Activated CD8-positive, alpha-beta T cell treated with anti-CD3 and anti-CD28 coated beads for 36 hours (primary cell): Measurements from ENCODE around the gene WNT9B. TPM values are rescaled to one million over a fixed set of nuclear protein-coding genes. Genes with fewer than 3 reads are reported as not detected.

Experiments used
- ATAC-seq: fragments of 200-7000 bp; cut with Tn5 transposase; one replicate; pipeline ENCODE4 v1.10.0; 2021; ENCODE audit warnings: mild to moderate bottlenecking, moderate library complexity
- CTCF ChIA-PET: fragments of 350-600 bp; sonication (Branson Sonifier 250); formaldehyde crosslinking; loops from one replicate; lab custom pipeline; 2021; ENCODE audit warnings: antibody characterized with exemption; lab: Charles Lee
- POLR2A ChIA-PET: fragments of 350-600 bp; sonication (Branson Sonifier 250); formaldehyde crosslinking; loops from one replicate; lab custom pipeline; 2021; ENCODE audit warnings: antibody characterized with exemption; lab: Charles Lee
- DNase-seq: peaks from one replicate; pipeline ENCODE4 v3.0.0-alpha.2; 2020
- H3K27ac Mint-ChIP-seq: one replicate; pipeline ENCODE4 v1.8.0; 2021; ENCODE audit warnings: mild to moderate bottlenecking, mixed read lengths
- H3K27me3 Mint-ChIP-seq: one replicate; pipeline ENCODE4 v1.8.0; 2021; ENCODE audit warnings: mixed read lengths
- H3K36me3 Mint-ChIP-seq: one replicate; pipeline ENCODE4 v1.8.0; 2021; ENCODE audit warnings: low read depth, mixed read lengths
- H3K4me1 Mint-ChIP-seq: one replicate; pipeline ENCODE4 v1.8.0; 2021; ENCODE audit warnings: low read depth, mixed read lengths
- H3K4me3 Mint-ChIP-seq: one replicate; pipeline ENCODE4 v1.8.0; 2021; ENCODE audit warnings: mild to moderate bottlenecking, moderate library complexity, mixed read lengths
- H3K9me3 Mint-ChIP-seq: one replicate; pipeline ENCODE4 v1.8.0; 2021; ENCODE audit warnings: mixed read lengths
- intact Hi-C: fragments of 100-400 bp; cut with micrococcal nuclease; formaldehyde crosslinking; loops from one replicate; pipeline ENCODE4 v1.10.0; 2022
- total RNA-seq, 2 experiments: library from RNA; stranded (reverse); gene quantifications; one replicate each; pipeline ENCODE4 v1.2.3, GENCODE V29; 2021
- TF ChIP-seq, protein P1 (sequence below): fragments of 200-600 bp; IDR thresholded peaks from one replicate; pipeline ENCODE4 v1.8.0; 2022; ENCODE audit warnings: antibody characterized with exemption, mild to moderate bottlenecking

Gene WNT9B
- total RNA-seq, 2 experiments from 2014 or later: not detected

GRCh38 chr17:46847204-46848191 is 3.9 kb upstream of the WNT9B start:
- no peak overlapping the region for H3K27ac Mint-ChIP-seq
- DNase-seq (no peak), ATAC-seq (no peak)
- peaks cover 6% of the 10 kb centered on the region for H3K4me1 Mint-ChIP-seq
- peaks cover 49% of the 10 kb centered on the region for H3K27me3 Mint-ChIP-seq
- TF ChIP-seq, protein P1, sequence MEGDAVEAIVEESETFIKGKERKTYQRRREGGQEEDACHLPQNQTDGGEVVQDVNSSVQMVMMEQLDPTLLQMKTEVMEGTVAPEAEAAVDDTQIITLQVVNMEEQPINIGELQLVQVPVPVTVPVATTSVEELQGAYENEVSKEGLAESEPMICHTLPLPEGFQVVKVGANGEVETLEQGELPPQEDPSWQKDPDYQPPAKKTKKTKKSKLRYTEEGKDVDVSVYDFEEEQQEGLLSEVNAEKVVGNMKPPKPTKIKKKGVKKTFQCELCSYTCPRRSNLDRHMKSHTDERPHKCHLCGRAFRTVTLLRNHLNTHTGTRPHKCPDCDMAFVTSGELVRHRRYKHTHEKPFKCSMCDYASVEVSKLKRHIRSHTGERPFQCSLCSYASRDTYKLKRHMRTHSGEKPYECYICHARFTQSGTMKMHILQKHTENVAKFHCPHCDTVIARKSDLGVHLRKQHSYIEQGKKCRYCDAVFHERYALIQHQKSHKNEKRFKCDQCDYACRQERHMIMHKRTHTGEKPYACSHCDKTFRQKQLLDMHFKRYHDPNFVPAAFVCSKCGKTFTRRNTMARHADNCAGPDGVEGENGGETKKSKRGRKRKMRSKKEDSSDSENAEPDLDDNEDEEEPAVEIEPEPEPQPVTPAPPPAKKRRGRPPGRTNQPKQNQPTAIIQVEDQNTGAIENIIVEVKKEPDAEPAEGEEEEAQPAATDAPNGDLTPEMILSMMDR: no peak
- ChIA-PET CTCF (interaction anchor here (1.5 to 1.7 kb wide), 2 partner anchors 12 to 95 kb away, joined by 5 read pairs; no protein-coding TSS in a partner anchor), POLR2A (no interaction called here)
- H3K9me3 Mint-ChIP-seq: peaks cover 9% of the 10 kb centered on the region
- peaks cover 5% of the 10 kb centered on the region for H3K36me3 Mint-ChIP-seq
- intact Hi-C loops: loop anchor here (5.0 kb wide), 1 partner anchor 155 kb away; no protein-coding TSS in a partner anchor
- H3K4me3 Mint-ChIP-seq: no peak overlapping the region

DNA sequence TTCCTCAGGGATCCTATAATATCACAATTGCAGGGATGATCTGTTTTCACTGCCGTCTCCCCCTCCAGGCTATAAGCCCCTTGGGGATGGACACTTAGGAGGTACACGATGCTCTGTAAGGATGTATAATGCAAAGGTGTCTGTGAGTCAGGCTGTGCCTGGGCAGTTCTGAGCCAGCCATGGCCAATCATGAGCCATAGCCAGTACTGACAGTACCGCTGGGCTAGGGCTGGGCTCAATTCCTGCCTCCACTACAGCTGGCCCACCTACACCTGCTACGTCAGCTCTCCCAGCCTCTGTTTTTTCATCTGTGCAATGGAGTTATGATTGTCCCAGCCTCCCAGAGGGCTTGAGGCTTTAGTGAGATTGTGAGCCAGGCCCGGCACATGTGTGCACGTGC is 2.8 kb upstream of the WNT9B start:
- Mint-ChIP-seq H3K27ac (no peak overlapping the region), H3K27me3 (peaks cover 48% of the 10 kb centered on the region), H3K4me3 (no peak overlapping the region), H3K36me3 (peaks cover under 1% of the 10 kb centered on the region), H3K4me1 (peaks cover 6% of the 10 kb centered on the region), H3K9me3 (peaks cover under 1% of the 10 kb centered on the region)
- ChIA-PET CTCF (interaction anchor here (1.5 to 1.7 kb wide), 2 partner anchors 13 to 94 kb away, joined by 5 read pairs; no protein-coding TSS in a partner anchor), POLR2A (no interaction called here)
- intact Hi-C loops: loop anchor here (5.0 kb wide), 1 partner anchor 154 kb away; no protein-coding TSS in a partner anchor
- ATAC-seq (no peak), DNase-seq (no peak)
- TF ChIP-seq, protein P1: no peak

DNA sequence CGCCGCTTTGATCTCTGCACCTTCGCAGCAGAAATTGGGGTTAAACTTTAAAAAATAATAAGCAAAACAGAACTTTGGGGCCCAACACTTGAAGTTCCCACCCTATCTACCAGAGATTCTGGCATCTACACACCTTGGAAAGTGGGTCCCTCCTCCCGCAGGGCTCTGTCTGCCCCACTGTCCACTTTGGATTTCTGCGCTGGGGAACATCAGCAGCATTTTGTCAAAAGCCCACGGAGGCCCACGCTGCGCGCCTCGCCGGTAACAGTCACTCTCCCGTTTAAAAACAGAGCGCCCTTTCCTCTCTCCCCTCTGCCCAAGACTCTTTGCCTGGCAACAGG is 725 bp upstream of the WNT9B start:
- H3K4me1 Mint-ChIP-seq: peaks cover 6% of the 10 kb centered on the region
- no peak overlapping the region for H3K4me3 Mint-ChIP-seq
- intact Hi-C loops: no loop called here
- no peak for DNase-seq
- H3K9me3 Mint-ChIP-seq: no peaks in the 10 kb centered on the region
- H3K27me3 Mint-ChIP-seq: peaks cover 58% of the 10 kb centered on the region
- H3K36me3 Mint-ChIP-seq: no peaks in the 10 kb centered on the region
- ATAC-seq: no peak
- CTCF ChIA-PET: no interaction called here
- TF ChIP-seq, protein P1: no peak
- POLR2A ChIA-PET: no interaction called here
- H3K27ac Mint-ChIP-seq: no peak overlapping the region

- no peaks in the 10 kb centered on the region for H3K9me3 Mint-ChIP-seq
- ChIA-PET POLR2A (interaction anchor here (1.3 kb wide), 1 partner anchor 119 kb away, joined by 3 read pairs; no protein-coding TSS in a partner anchor), CTCF (interaction anchor here (1.2 to 2.5 kb wide), 5 partner anchors 10 to 89 kb away, joined by 3 to 11 read pairs (median 7); no protein-coding TSS in a partner anchor)
- peaks cover 6% of the 10 kb centered on the region for H3K4me1 Mint-ChIP-seq
- H3K27ac Mint-ChIP-seq: no peak overlapping the region
- H3K36me3 Mint-ChIP-seq: no peaks in the 10 kb centered on the region
- ATAC-seq: no peak
- no peak overlapping the region for H3K4me3 Mint-ChIP-seq
- H3K27me3 Mint-ChIP-seq: peaks cover 50% of the 10 kb centered on the region
- TF ChIP-seq, protein P1: no peak
- intact Hi-C loops: no loop called here
- no peak for DNase-seq
Observed at GRCh38 chr17:46853896-46854444, 2.6 kb downstream of the WNT9B start.
